ENCODE results near the gene LIMK2.

Gene LIMK2

DNA sequence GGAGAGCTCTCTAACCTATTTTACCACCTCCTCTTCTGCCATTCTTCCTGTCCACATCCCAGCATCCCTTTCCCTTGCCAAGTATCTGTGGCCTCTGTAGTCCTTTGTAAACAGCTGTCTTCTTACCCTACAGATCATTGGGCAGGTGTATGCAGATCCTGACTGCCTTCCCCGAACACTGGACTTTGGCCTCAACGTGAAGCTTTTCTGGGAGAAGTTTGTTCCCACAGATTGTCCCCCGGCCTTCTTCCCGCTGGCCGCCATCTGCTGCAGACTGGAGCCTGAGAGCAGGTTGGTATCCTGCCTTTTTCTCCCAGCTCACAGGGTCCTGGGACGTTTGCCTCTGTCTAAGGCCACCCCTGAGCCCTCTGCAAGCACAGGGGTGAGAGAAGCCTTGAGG, 62.9 kb downstream of the LIMK2 start:
- TF ChIP-seq, protein P1, sequence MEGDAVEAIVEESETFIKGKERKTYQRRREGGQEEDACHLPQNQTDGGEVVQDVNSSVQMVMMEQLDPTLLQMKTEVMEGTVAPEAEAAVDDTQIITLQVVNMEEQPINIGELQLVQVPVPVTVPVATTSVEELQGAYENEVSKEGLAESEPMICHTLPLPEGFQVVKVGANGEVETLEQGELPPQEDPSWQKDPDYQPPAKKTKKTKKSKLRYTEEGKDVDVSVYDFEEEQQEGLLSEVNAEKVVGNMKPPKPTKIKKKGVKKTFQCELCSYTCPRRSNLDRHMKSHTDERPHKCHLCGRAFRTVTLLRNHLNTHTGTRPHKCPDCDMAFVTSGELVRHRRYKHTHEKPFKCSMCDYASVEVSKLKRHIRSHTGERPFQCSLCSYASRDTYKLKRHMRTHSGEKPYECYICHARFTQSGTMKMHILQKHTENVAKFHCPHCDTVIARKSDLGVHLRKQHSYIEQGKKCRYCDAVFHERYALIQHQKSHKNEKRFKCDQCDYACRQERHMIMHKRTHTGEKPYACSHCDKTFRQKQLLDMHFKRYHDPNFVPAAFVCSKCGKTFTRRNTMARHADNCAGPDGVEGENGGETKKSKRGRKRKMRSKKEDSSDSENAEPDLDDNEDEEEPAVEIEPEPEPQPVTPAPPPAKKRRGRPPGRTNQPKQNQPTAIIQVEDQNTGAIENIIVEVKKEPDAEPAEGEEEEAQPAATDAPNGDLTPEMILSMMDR (IDR thresholded peaks at IDR 0.05; ENCODE audit: low read depth, low read length) = no peak
- DNase-seq (ENCODE audit: low read depth in 2 of 2) = no peak
- no peak overlapping the region for H3K4me3 ChIP-seq (replicated peaks in 1 of 2; ENCODE audit: low read depth in 2 of 2, low read length in 2 of 2)

DNA sequence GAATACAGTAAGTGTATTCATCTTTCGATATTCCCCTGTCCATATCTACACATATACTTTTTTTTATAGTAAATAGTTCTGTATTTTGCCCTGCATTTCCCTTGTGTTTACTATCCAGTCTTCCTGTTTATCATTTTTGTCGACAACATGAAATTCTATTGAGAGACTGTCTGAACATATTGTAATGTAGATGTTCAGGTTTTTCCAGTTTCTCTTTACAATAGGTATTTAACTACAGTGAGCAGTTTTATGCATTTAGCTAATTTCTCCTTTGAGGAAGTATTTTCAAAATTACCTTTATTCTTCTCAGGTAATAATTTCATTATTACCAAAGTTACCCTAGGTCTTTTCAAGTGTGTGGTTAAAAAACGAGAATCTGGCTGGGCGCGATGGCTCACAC, 63.5 kb downstream of the LIMK2 start:
- no peak overlapping the region for H3K4me3 ChIP-seq (replicated peaks in 1 of 2; ENCODE audit: low read depth in 2 of 2, low read length in 2 of 2)
- DNase-seq (ENCODE audit: low read depth in 2 of 2) = no peak
- TF ChIP-seq, protein P1 (IDR thresholded peaks at IDR 0.05; ENCODE audit: low read depth, low read length) = no peak

DNA sequence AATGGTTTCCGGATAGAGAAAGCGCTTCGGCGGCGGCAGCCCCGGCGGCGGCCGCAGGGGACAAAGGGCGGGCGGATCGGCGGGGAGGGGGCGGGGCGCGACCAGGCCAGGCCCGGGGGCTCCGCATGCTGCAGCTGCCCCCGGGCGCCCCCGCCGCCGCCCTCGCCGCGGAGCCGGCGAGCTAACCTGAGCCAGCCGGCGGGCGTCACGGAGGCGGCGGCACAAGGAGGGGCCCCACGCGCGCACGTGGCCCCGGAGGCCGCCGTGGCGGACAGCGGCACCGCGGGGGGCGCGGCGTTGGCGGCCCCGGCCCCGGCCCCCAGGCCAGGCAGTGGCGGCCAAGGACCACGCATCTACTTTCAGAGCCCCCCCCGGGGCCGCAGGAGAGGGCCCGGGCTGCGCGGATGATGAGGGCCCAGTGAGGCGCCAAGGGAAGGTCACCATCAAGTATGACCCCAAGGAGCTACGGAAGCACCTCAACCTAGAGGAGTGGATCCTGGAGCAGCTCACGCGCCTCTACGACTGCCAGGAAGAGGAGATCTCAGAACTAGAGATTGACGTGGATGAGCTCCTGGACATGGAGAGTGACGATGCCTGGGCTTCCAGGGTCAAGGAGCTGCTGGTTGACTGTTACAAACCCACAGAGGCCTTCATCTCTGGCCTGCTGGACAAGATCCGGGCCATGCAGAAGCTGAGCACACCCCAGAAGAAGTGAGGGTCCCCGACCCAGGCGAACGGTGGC, 64.5 kb downstream of the LIMK2 start:
- TF ChIP-seq, protein P1 (IDR thresholded peaks at IDR 0.05; ENCODE audit: low read depth, low read length) = no peak
- no peak for DNase-seq (ENCODE audit: low read depth in 2 of 2)
- H3K4me3 ChIP-seq (replicated peaks in 1 of 2; ENCODE audit: low read depth in 2 of 2, low read length in 2 of 2) = no peak overlapping the region

DNA sequence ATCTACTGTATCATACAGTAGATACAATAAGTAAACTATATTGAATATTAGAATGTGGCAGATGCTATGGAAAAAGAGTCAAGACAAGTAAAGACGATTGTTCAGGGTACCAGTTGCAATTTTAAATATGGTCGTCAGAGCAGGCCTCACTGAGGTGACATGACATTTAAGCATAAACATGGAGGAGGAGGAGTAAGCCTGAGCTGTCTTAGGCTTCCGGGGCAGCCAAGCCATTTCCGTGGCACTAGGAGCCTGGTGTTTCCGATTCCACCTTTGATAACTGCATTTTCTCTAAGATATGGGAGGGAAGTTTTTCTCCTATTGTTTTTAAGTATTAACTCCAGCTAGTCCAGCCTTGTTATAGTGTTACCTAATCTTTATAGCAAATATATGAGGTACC, 65.6 kb downstream of the LIMK2 start:
- DNase-seq (ENCODE audit: low read depth in 2 of 2) = no peak
- H3K4me3 ChIP-seq (replicated peaks in 1 of 2; ENCODE audit: low read depth in 2 of 2, low read length in 2 of 2) = no peak overlapping the region
- TF ChIP-seq, protein P1 (IDR thresholded peaks at IDR 0.05; ENCODE audit: low read depth, low read length) = no peak

DNA sequence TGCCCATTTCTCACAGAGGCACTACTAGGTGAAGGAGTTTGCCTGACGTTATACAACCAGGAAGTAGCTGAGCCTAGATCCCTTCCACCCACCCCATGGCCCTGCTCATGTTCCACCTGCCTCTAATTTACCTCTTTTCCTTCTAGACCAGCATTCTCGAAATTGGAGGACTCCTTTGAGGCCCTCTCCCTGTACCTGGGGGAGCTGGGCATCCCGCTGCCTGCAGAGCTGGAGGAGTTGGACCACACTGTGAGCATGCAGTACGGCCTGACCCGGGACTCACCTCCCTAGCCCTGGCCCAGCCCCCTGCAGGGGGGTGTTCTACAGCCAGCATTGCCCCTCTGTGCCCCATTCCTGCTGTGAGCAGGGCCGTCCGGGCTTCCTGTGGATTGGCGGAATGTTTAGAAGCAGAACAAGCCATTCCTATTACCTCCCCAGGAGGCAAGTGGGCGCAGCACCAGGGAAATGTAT, 66.1 kb downstream of the LIMK2 start:
- DNase-seq (ENCODE audit: low read depth in 2 of 2) = no peak
- TF ChIP-seq, protein P1 (IDR thresholded peaks at IDR 0.05; ENCODE audit: low read depth, low read length) = no peak
- no peak overlapping the region for H3K4me3 ChIP-seq (replicated peaks in 1 of 2; ENCODE audit: low read depth in 2 of 2, low read length in 2 of 2)

DNA sequence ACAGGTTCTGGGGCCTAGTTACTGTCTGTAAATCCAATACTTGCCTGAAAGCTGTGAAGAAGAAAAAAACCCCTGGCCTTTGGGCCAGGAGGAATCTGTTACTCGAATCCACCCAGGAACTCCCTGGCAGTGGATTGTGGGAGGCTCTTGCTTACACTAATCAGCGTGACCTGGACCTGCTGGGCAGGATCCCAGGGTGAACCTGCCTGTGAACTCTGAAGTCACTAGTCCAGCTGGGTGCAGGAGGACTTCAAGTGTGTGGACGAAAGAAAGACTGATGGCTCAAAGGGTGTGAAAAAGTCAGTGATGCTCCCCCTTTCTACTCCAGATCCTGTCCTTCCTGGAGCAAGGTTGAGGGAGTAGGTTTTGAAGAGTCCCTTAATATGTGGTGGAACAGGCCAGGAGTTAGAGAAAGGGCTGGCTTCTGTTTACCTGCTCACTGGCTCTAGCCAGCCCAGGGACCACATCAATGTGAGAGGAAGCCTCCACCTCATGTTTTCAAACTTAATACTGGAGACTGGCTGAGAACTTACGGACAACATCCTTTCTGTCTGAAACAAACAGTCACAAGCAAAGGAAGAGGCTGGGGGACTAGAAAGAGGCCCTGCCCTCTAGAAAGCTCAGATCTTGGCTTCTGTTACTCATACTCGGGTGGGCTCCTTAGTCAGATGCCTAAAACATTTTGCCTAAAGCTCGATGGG, 66.7 kb downstream of the LIMK2 start:
- TF ChIP-seq, protein P1 (IDR thresholded peaks at IDR 0.05; ENCODE audit: low read depth, low read length) = no peak

More for the DNA sequence above, 66.7 kb downstream of the LIMK2 start:
- DNase-seq (ENCODE audit: low read depth in 2 of 2) = no peak
- no peak overlapping the region for H3K4me3 ChIP-seq (replicated peaks in 1 of 2; ENCODE audit: low read depth in 2 of 2, low read length in 2 of 2)
